22Rv1 (cell line): ENCODE measurements around the gene ATCAY.

ENCODE experiments used
- CTCF ChIP-seq: fragments of 450-650 bp; IDR thresholded peaks from 2 replicates; pipeline ENCODE4 v1.5.1; 2017; ENCODE audit warnings: mild to moderate bottlenecking
- ZFX ChIP-seq: fragments of 450-650 bp; IDR thresholded peaks from 2 replicates; pipeline ENCODE4 v1.6.1; 2017; ENCODE audit warnings: antibody characterized with exemption, borderline replicate concordance

GRCh38 chr19:3949294-3949693 lies 68.8 kb downstream of the ATCAY start:
- no peak for TF ChIP-seq CTCF
- no peak for TF ChIP-seq ZFX
